K562 (cell line): Measurements from ENCODE around the gene TMCC1. TPM values are rescaled to one million over a fixed set of nuclear protein-coding genes. Genes with fewer than 3 reads are reported as not detected.
A peak's percentile ranks its signal among the peaks of the same experiment; 100 is the strongest.

Experiments
- ATAC-seq: fragments of 200-7000 bp; cut with Tn5 transposase; 3 replicates; pipeline ENCODE4 v1.9.1; 2020; ENCODE audit warnings: moderate library complexity
- BruUV-seq: library from RNA; stranded (reverse); fragments of 400-500 nt; replicated peaks from 2 replicates; lab custom pipeline; 2021; lab: Mats Ljungman, UMichigan
- CTCF ChIA-PET: fragments of 300-600 bp; formaldehyde crosslinking; extraction: SDS; loops from one replicate; lab custom pipeline; 2021; ENCODE audit warnings: low intra/inter-chr PET ratio; lab: Yijun Ruan, JAX
- POLR2A ChIA-PET: fragments of 300-600, 350-650 bp; sonication (Branson Sonifier 250); formaldehyde crosslinking; extraction: SDS; loops from one replicate; lab custom pipeline; 2021; ENCODE audit warnings: antibody characterized with exemption, inconsistent platforms; lab: Yijun Ruan, JAX
- DNase-seq, 4 experiments: peaks; one replicate each; pipeline versions ENCODE4 v3.0.0 to v3.0.0-alpha.2; 2011 to 2018; ENCODE audit warnings: low spot score in 3 of 4, mixed read lengths in 3 of 4; ENCODE audit errors: extremely low read depth in 1 of 4
- FAIRE-seq: peaks from 2 replicates; lab custom pipeline; 2011; peaks lifted over from hg19 to GRCh38; lab: Jason Lieb, UNC
- H2AFZ ChIP-seq: 2 replicates; pipeline ENCODE4 v1.6.0; 2011; ENCODE audit warnings: low read depth, low read length, control low read depth, inconsistent platforms
- H3K27ac ChIP-seq: fragments of 200-600 bp; 3 replicates; pipeline ENCODE4 v1.8.0; 2011; ENCODE audit warnings: low read depth, mild to moderate bottlenecking, control low read depth, inconsistent platforms, low read length, moderate library complexity, mixed read lengths; ENCODE audit errors: extremely low read depth
- H3K27me3 ChIP-seq, 2 experiments: fragments of 300-600 bp in 1 of 2; 2 replicates in 1 of 2; 3 replicates in 1 of 2; pipeline versions ENCODE4 v1.6.0 to v1.8.0; 2011; ENCODE audit warnings: inconsistent platforms in 2 of 2, low read length in 2 of 2, mild to moderate bottlenecking in 1 of 2, mixed read lengths in 1 of 2, moderate library complexity in 1 of 2; ENCODE audit not compliant: control insufficient read depth in 2 of 2, insufficient read depth in 2 of 2
- H3K36me3 ChIP-seq: fragments of 300-600 bp; 3 replicates; pipeline ENCODE4 v1.8.0; 2011; ENCODE audit warnings: mild to moderate bottlenecking, low read length, inconsistent platforms; ENCODE audit not compliant: control insufficient read depth, insufficient read depth
- H3K4me1 ChIP-seq, 2 experiments: fragments of 200-600 bp in 1 of 2; replicated peaks in 1 of 2; 2 replicates in 1 of 2; 3 replicates in 1 of 2; pipeline versions ENCODE4 v1.5.1 to v1.8.0; 2011; ENCODE audit warnings: inconsistent platforms in 2 of 2, low read length in 2 of 2, mild to moderate bottlenecking in 1 of 2, mixed read lengths in 1 of 2, moderate library complexity in 1 of 2; ENCODE audit not compliant: control insufficient read depth in 2 of 2, insufficient read depth in 2 of 2
- H3K4me2 ChIP-seq: 2 replicates; pipeline ENCODE4 v1.6.1; 2011; ENCODE audit warnings: low read length, control low read depth, inconsistent platforms, mixed read lengths; ENCODE audit not compliant: insufficient read depth
- H3K4me3 ChIP-seq: fragments of 200-600 bp; sonication (generic), shearing (Covaris generic); 2 replicates; pipeline ENCODE4 v1.5.1; 2016; ENCODE audit warnings: control low read depth, inconsistent platforms
- H3K79me2 ChIP-seq: fragments of 200-600 bp; 3 replicates; pipeline ENCODE4 v1.8.0; 2011; ENCODE audit warnings: low read length, inconsistent platforms; ENCODE audit not compliant: control insufficient read depth, insufficient read depth
- H3K9ac ChIP-seq, 2 experiments: 2 replicates each; pipeline versions ENCODE4 v1.6.0 to v1.6.1; 2011; ENCODE audit warnings: low read depth in 2 of 2, low read length in 2 of 2, control low read depth in 1 of 2, inconsistent platforms in 1 of 2, mild to moderate bottlenecking in 1 of 2, mixed read lengths in 1 of 2; ENCODE audit not compliant: insufficient read depth in 1 of 2
- H3K9me1 ChIP-seq: one replicate; pipeline ENCODE4 v1.6.0; 2011; ENCODE audit warnings: inconsistent platforms, mild to moderate bottlenecking, low read length, moderate library complexity; ENCODE audit not compliant: control insufficient read depth, insufficient read depth
- H3K9me3 ChIP-seq: replicated peaks from 2 replicates; pipeline ENCODE4 v1.5.1; 2011; ENCODE audit warnings: low read depth, low read length, inconsistent platforms; ENCODE audit not compliant: control insufficient read depth, insufficient read depth
- H4K20me1 ChIP-seq: replicated peaks from 2 replicates; pipeline ENCODE4 v1.6.1; 2011; ENCODE audit warnings: low read length, inconsistent platforms, mixed read lengths; ENCODE audit not compliant: control insufficient read depth, insufficient read depth
- ATF3 ChIP-seq, 2 experiments: fragments of 450-650 bp in 1 of 2; sonication (generic) in 1 of 2; formaldehyde crosslinking in 1 of 2; IDR thresholded peaks in 1 of 2; conservative IDR thresholded peaks in 1 of 2; 2 replicates each; pipeline versions ENCODE4 v1.6.1 to v1.8.1; 2016 to 2023; ENCODE audit warnings: mild to moderate bottlenecking in 2 of 2, moderate library complexity in 2 of 2, inconsistent platforms in 1 of 2, missing genetic modification reagents in 1 of 2
- BRF2 ChIP-seq: IDR thresholded peaks from 3 replicates; pipeline ENCODE4 v1.6.1; 2011; ENCODE audit warnings: borderline replicate concordance, mild to moderate bottlenecking; ENCODE audit not compliant: insufficient read length, insufficient read depth
- CEBPB ChIP-seq: fragments of 450-650 bp; IDR thresholded peaks from 2 replicates; pipeline ENCODE4 v1.6.1; 2016; ENCODE audit warnings: missing genetic modification characterization, missing compliant biosample characterization
- CEBPG ChIP-seq, 3 experiments: fragments of 200-800 bp in 1 of 3; sonication (Bioruptor generic) in 1 of 3; sonication (generic) in 1 of 3; formaldehyde crosslinking in 1 of 3; IDR thresholded peaks in 2 of 3; conservative IDR thresholded peaks in 1 of 3; 2 replicates each; pipeline versions ENCODE4 v1.6.1 to v1.8.0; 2016 to 2022; ENCODE audit warnings: missing compliant biosample characterization in 2 of 3, missing genetic modification characterization in 2 of 3, mild to moderate bottlenecking in 1 of 3, missing genetic modification reagents in 1 of 3
- CLOCK ChIP-seq: fragments of 250-450 bp; sonication (Bioruptor Pico); IDR thresholded peaks from 2 replicates; pipeline ENCODE4 v1.4.0; 2020; ENCODE audit warnings: mild to moderate bottlenecking, moderate library complexity, borderline replicate concordance
- CTCF ChIP-seq, 3 experiments: IDR thresholded peaks in 2 of 3; conservative IDR thresholded peaks in 1 of 3; 2 replicates each; pipeline ENCODE4 v1.5.1; 2011 to 2012; ENCODE audit warnings: low read length in 3 of 3, mild to moderate bottlenecking in 3 of 3, control low read depth in 2 of 3, improper control_type of control experiment in 1 of 3, inconsistent platforms in 1 of 3, low read depth in 1 of 3, mixed read lengths in 1 of 3, moderate library complexity in 1 of 3; ENCODE audit not compliant: insufficient read depth in 2 of 3
- MTA2 ChIP-seq: fragments of 450-650 bp; IDR thresholded peaks from 2 replicates; pipeline ENCODE4 v1.6.1; 2016; ENCODE audit warnings: low read depth
- MYBL2 ChIP-seq, 2 experiments: fragments of 450-650 bp in 1 of 2; sonication (generic) in 1 of 2; formaldehyde crosslinking in 1 of 2; IDR thresholded peaks; 2 replicates each; pipeline versions ENCODE4 v1.6.1 to v1.8.1; 2017 to 2022; ENCODE audit warnings: borderline replicate concordance in 1 of 2, inconsistent platforms in 1 of 2, low read depth in 1 of 2, mild to moderate bottlenecking in 1 of 2, missing genetic modification reagents in 1 of 2, moderate library complexity in 1 of 2
- PREB ChIP-seq: sonication (generic); formaldehyde crosslinking; IDR thresholded peaks from 2 replicates; pipeline ENCODE4 v1.8.1; 2023; ENCODE audit warnings: mild to moderate bottlenecking, missing genetic modification reagents
- ZNF146 ChIP-seq: IDR thresholded peaks from one replicate; pipeline ENCODE4 v1.6.1; 2018; ENCODE audit warnings: missing compliant biosample characterization; ENCODE audit not compliant: unreplicated experiment
- ZNF408 ChIP-seq: fragments of 250-450 bp; sonication (Bioruptor Pico); IDR thresholded peaks from 2 replicates; pipeline ENCODE4 v1.4.0; 2020; ENCODE audit warnings: low read depth, mild to moderate bottlenecking, moderate library complexity
- ZNF41 ChIP-seq: fragments of 250-450 bp; sonication (Bioruptor Pico); conservative IDR thresholded peaks from 2 replicates; pipeline ENCODE4 v1.4.0; 2020; ENCODE audit warnings: mild to moderate bottlenecking
- in situ Hi-C: fragments of 300-500 bp; cut with MboI; formaldehyde crosslinking; loops from 4 replicates; pipeline ENCODE4 v1.15.0; 2018; ENCODE audit warnings: inconsistent platforms, mixed read lengths
- intact Hi-C: fragments of 100-400 bp; cut with micrococcal nuclease; formaldehyde crosslinking; loops from 2 replicates; pipeline ENCODE4 v1.14.2; 2022
- polyA plus RNA-seq, 8 experiments: library from polyadenylated mRNA; depleted of rRNA in 4 of 8; stranded (reverse) in 5 of 8; unstranded in 3 of 8; fragments of >200 nt; fragmentation: Nextera tagmentation in 2 of 8; fragmentation: Illumina TruSeq in 1 of 8; extraction: Ambion mirVana in 2 of 8; extraction: Trizol in 1 of 8; gene quantifications; 2 replicates each; pipeline versions ENCODE4 v1.2.1 to v1.2.3, GENCODE V29; 2011 to 2014; ENCODE audit warnings: inconsistent platforms in 1 of 8, missing spikeins in 1 of 8
- total RNA-seq, 7 experiments: library from RNA; depleted of rRNA in 6 of 7; stranded (reverse); fragments of >200 nt in 6 of 7; fragmentation: Illumina TruSeq in 2 of 7; extraction: Trizol in 2 of 7; gene quantifications; 2 replicates each; pipeline versions ENCODE4 v1.2.1 to v1.2.3, GENCODE V29; 2011 to 2021; ENCODE audit warnings: low replicate concordance in 1 of 7

TMCC1 gene
- total and polyA plus RNA-seq, 9 of the 15 experiments (the other 6 are each of a cell fraction or from before 2014, with no cell fraction given), result 0.89 to 8.7 (median 4.0) TPM

GRCh38 chr3:129746629-129747028, 146.9 kb downstream of the TMCC1 start:
- no peak overlapping the region for H2AFZ ChIP-seq
- no peak overlapping the region for H3K27ac ChIP-seq
- no peaks in the 10 kb centered on the region for H3K9me3 ChIP-seq
- H3K4me3 ChIP-seq, result no peak overlapping the region
- ChIA-PET POLR2A (no interaction called here), CTCF (no interaction called here)
- no peaks in the 10 kb centered on the region; the same call in 2 of the 3 replicates for H3K36me3 ChIP-seq
- FAIRE-seq (no peak), DNase-seq (no peak), ATAC-seq (no peak)
- in situ Hi-C loops (no loop called here), intact Hi-C loops (no loop called here)
- H3K4me2 ChIP-seq, result no peak overlapping the region
- no peak overlapping the region for H3K9ac ChIP-seq
- TF ChIP-seq PREB (CRISPR knock-in tag) (no peak), MYBL2 (IDR thresholded peaks at IDR 0.05; ENCODE audit: low read depth) (no peak), MYBL2 (CRISPR knock-in tag; IDR thresholded peaks at IDR 0.05; ENCODE audit: borderline replicate concordance) (no peak), ATF3 (IDR thresholded peaks at IDR 0.05) (peak; percentile 34; the same call in 1 of the 2 replicates), ATF3 (CRISPR knock-in tag; conservative IDR thresholded peaks at IDR 0.05) (no peak), CEBPB (tag) (0 out of 2 replicates have a peak, but pooled peaks have one; percentile 44), MTA2 (no peak), ZNF146 (CRISPR knock-in tag) (no peak), ZNF41 (CRISPR knock-in tag) (no peak), CEBPG (CRISPR knock-in tag; IDR thresholded peaks at IDR 0.05) (no peak), CEBPG (tag; conservative IDR thresholded peaks at IDR 0.05 in 1 of 2, IDR thresholded peaks at IDR 0.05 in 1 of 2) (peak in 1 of 2 experiments; percentile 34; a peak in 1 of 4 replicates), CTCF (IDR thresholded peaks at IDR 0.05 in 2 of 3, conservative IDR thresholded peaks at IDR 0.05 in 1 of 3; ENCODE audit: insufficient read depth in 2 of 3, low read depth in 1 of 3, low read length in 3 of 3) (no peak), ZNF408 (no peak), BRF2 (no peak), CLOCK (CRISPR knock-in tag) (no peak)
- no peaks in the 10 kb centered on the region for H3K79me2 ChIP-seq
- BruUV-seq, result no TSS peak
- H3K27me3 ChIP-seq, result no peaks in the 10 kb centered on the region
- H3K9me1 ChIP-seq, result no peaks in the 10 kb centered on the region
- H3K4me1 ChIP-seq, result no peaks in the 10 kb centered on the region
- no peaks in the 10 kb centered on the region for H4K20me1 ChIP-seq
